Calu3 (cell line): ENCODE measurements around the gene NR2C1. TPM values are rescaled to one million over a fixed set of nuclear protein-coding genes. Genes with fewer than 3 reads are reported as not detected.
A peak's percentile ranks its signal among the peaks of the same experiment; 100 is the strongest.
"Not testable (repeated sequence)": the region's sequence is repeated elsewhere in the genome, so short reads cannot be mapped to it uniquely, and the experiment has no call there.

Experiments used
- BruUV-seq: library from RNA; stranded (reverse); fragments of 400-500 nt; replicated peaks from 2 replicates; lab custom pipeline; 2021; lab: Mats Ljungman, UMichigan
- CTCF ChIA-PET: fragments of 300-600 bp; sonication (Branson Sonifier 250); formaldehyde crosslinking; loops from one replicate; lab custom pipeline; 2022; ENCODE audit warnings: antibody characterized with exemption; lab: Charles Lee
- DNase-seq: peaks from one replicate; pipeline ENCODE4 v3.0.0; 2022
- H3K27ac Mint-ChIP-seq: one replicate; pipeline ENCODE4 v1.8.0; 2022; ENCODE audit warnings: mixed read lengths; ENCODE audit not compliant: unreplicated experiment
- H3K27me3 Mint-ChIP-seq: one replicate; pipeline ENCODE4 v1.8.0; 2022; ENCODE audit warnings: mixed read lengths; ENCODE audit not compliant: unreplicated experiment
- H3K36me3 Mint-ChIP-seq: one replicate; pipeline ENCODE4 v1.8.0; 2022; ENCODE audit warnings: mild to moderate bottlenecking, moderate library complexity, mixed read lengths; ENCODE audit not compliant: insufficient read depth, unreplicated experiment
- H3K4me1 Mint-ChIP-seq: one replicate; pipeline ENCODE4 v1.8.0; 2022; ENCODE audit warnings: mild to moderate bottlenecking, low read depth, mixed read lengths; ENCODE audit not compliant: unreplicated experiment
- H3K4me3 Mint-ChIP-seq: one replicate; pipeline ENCODE4 v1.8.0; 2022; ENCODE audit warnings: mild to moderate bottlenecking, low read depth, moderate library complexity, mixed read lengths; ENCODE audit not compliant: unreplicated experiment
- H3K9me3 Mint-ChIP-seq: one replicate; pipeline ENCODE4 v1.8.0; 2022; ENCODE audit warnings: low read depth, mixed read lengths; ENCODE audit not compliant: unreplicated experiment
- intact Hi-C: fragments of 100-400 bp; cut with micrococcal nuclease; formaldehyde crosslinking; loops from one replicate; pipeline ENCODE4 v1.10.0; 2022; ENCODE audit not compliant: unreplicated experiment
- total RNA-seq: library from RNA; stranded (reverse); gene quantifications from 2 replicates; pipeline ENCODE4 v1.2.3, GENCODE V29; 2022
- TF ChIP-seq, protein P1 (sequence below): fragments of 200-600 bp; IDR thresholded peaks from one replicate; pipeline ENCODE4 v1.8.0; 2022; ENCODE audit warnings: antibody characterized with exemption; ENCODE audit not compliant: unreplicated experiment

The NR2C1 gene
- total RNA-seq, 1 experiment from 2014 or later = 50.3 TPM

DNA sequence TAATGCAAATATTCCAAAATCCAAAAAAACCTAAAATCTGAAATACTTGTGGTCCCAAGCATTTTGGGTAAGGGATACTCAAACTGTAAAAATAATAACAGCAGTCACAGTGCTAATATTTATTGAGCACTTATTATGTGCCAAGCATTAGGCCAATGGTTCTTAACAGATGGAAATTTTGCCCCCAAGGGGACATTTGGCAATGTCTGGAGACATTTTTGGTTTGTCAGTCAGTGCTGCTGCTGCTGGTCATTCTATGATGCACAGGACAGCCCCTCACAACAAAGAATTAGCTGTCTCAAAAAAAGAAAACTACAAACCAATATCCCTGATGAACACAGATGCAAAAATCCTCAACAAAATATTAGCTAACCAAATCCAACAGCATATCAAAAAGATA lies 75.7 kb downstream of the NR2C1 start:
- no TSS peak for BruUV-seq
- DNase-seq = no peak
- H3K9me3 Mint-ChIP-seq = no peaks in the 10 kb centered on the region
- H3K27me3 Mint-ChIP-seq = no peaks in the 10 kb centered on the region
- H3K27ac Mint-ChIP-seq = no peak overlapping the region
- CTCF ChIA-PET = no interaction called here
- peaks cover 15% of the 10 kb centered on the region for H3K4me1 Mint-ChIP-seq
- no peak overlapping the region for H3K4me3 Mint-ChIP-seq
- TF ChIP-seq, protein P1, sequence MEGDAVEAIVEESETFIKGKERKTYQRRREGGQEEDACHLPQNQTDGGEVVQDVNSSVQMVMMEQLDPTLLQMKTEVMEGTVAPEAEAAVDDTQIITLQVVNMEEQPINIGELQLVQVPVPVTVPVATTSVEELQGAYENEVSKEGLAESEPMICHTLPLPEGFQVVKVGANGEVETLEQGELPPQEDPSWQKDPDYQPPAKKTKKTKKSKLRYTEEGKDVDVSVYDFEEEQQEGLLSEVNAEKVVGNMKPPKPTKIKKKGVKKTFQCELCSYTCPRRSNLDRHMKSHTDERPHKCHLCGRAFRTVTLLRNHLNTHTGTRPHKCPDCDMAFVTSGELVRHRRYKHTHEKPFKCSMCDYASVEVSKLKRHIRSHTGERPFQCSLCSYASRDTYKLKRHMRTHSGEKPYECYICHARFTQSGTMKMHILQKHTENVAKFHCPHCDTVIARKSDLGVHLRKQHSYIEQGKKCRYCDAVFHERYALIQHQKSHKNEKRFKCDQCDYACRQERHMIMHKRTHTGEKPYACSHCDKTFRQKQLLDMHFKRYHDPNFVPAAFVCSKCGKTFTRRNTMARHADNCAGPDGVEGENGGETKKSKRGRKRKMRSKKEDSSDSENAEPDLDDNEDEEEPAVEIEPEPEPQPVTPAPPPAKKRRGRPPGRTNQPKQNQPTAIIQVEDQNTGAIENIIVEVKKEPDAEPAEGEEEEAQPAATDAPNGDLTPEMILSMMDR = no peak
- H3K36me3 Mint-ChIP-seq = peaks cover 28% of the 10 kb centered on the region
- intact Hi-C loops = no loop called here

DNA sequence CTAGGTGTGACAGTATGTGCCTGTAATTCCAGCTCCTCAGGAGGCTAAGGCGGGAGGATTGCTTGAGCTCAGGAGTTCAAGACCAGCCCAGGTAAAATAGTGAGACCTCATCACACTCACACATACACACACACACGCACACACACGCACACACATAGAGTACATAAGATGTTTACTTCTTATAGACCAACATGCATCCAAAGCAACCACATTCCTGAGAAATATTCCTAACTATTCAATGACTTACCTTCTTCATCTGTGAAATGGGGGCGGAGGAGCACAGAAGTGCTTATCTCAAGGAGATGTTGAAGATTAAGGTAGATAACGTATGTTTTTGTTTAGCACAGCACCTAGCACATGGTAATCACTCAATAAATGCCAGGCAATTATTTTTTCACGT lies 76.4 kb downstream of the NR2C1 start:
- H3K4me1 Mint-ChIP-seq = peaks cover 11% of the 10 kb centered on the region
- TF ChIP-seq, protein P1 = no peak
- no peak overlapping the region for H3K4me3 Mint-ChIP-seq
- BruUV-seq = no TSS peak
- no peak for DNase-seq
- CTCF ChIA-PET = no interaction called here
- no peaks in the 10 kb centered on the region for H3K9me3 Mint-ChIP-seq
- H3K27me3 Mint-ChIP-seq = no peaks in the 10 kb centered on the region
- H3K27ac Mint-ChIP-seq = no peak overlapping the region
- H3K36me3 Mint-ChIP-seq = peaks cover 31% of the 10 kb centered on the region
- intact Hi-C loops = no loop called here

DNA sequence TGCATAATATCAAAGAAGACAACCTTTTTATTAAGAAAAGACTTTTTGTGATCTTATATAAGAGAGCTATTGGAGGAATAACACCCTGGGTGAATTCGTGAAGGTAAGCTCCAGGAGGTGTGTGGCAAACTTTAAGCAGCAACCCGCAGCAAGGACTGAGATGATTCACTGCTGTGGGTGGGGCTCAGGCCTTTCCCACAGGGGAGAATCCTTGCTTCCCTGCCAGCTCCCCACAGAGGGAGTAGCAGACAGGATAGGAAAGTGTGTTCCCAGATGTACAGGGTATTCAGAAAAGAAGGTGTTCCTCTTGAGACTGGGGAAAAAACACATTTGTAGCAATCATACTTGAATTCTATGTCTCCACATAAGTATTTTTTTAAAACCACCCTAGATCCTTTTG lies 79.1 kb downstream of the NR2C1 start:
- CTCF ChIA-PET = no interaction called here
- H3K27ac Mint-ChIP-seq = no peak overlapping the region
- no peaks in the 10 kb centered on the region for H3K9me3 Mint-ChIP-seq
- TF ChIP-seq, protein P1 = no peak
- H3K27me3 Mint-ChIP-seq = no peaks in the 10 kb centered on the region
- H3K4me3 Mint-ChIP-seq = no peak overlapping the region
- peaks cover 11% of the 10 kb centered on the region for H3K4me1 Mint-ChIP-seq
- intact Hi-C loops = no loop called here
- peak; percentile 11 for DNase-seq
- no TSS peak for BruUV-seq
- H3K36me3 Mint-ChIP-seq = peaks cover 44% of the 10 kb centered on the region

DNA sequence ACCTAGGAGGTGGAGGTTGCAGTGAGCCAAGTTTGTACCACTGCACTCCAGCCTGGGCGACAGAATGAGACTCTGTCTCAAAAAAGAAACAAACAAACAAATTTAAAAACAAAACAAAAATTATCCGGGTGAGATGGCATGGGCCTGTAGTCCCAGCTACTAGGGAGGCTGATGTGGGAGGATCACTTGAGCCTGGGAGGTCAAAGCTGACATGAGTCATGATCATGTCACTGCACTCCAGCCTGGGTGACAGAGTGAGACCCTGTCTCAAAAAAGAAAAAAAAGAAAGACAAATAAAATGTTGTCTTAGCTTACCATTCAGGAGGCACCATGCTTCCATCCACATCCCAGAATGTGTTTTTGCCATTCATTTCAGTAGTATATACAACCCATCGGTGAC lies 79.6 kb downstream of the NR2C1 start:
- BruUV-seq, H3K27ac Mint-ChIP-seq, DNase-seq, H3K4me3 Mint-ChIP-seq, intact Hi-C loops, H3K9me3 Mint-ChIP-seq, H3K27me3 Mint-ChIP-seq, CTCF ChIA-PET: not testable (repeated sequence)
- Mint-ChIP-seq H3K4me1 (peaks cover 11% of the 10 kb centered on the region), H3K36me3 (peaks cover 44% of the 10 kb centered on the region)

DNA sequence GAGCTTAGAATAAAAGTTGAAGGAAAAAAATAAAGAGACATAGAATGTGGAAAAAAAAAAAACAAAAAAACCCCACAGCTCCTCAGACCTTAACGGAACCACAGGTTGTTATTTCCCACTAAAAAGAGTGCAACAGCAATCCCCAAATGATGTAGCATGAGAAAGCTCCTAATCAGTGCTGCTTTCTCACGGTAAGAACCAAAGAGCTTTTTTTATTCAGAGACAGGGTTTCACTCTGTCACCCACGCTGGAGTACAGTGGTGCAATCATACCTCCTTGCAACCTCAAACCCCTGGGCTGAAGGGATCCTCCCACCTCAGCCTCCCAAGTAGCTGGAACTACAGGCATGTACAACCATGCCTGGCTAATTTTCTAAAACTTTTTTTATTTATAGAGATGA lies 83.2 kb downstream of the NR2C1 start:
- TF ChIP-seq, protein P1 = no peak
- BruUV-seq = no TSS peak
- Mint-ChIP-seq H3K36me3 (peaks cover 31% of the 10 kb centered on the region), H3K4me1 (peaks cover 11% of the 10 kb centered on the region), H3K27ac (no peak overlapping the region), H3K9me3 (no peaks in the 10 kb centered on the region), H3K4me3 (no peak overlapping the region), H3K27me3 (no peaks in the 10 kb centered on the region)
- no peak for DNase-seq
- intact Hi-C loops = no loop called here
- CTCF ChIA-PET = interaction anchor here (1.2 kb wide), 1 partner anchor 13 kb away, joined by 4 read pairs; the partner anchor contains the start of gene NDUFA12
